GM18507 (cell line): ENCODE data around the gene RS1.

Source experiments
- DNase-seq: peaks from one replicate; pipeline ENCODE4 v3.0.0; 2011; ENCODE audit warnings: low read depth; ENCODE audit not compliant: insufficient read length; ENCODE audit errors: extremely low spot score
- FAIRE-seq: peaks from 2 replicates; lab custom pipeline; 2011; peaks lifted over from hg19 to GRCh38; lab: Jason Lieb, UNC

RS1 gene

GRCh38 chrX:18672008-18672407 lies at the start of gene RS1:
Gene RS1, minus strand, starts transcription at chrX:18672108. Its CDS starts 40 bp downstream, at chrX:18672068.
- DNase-seq: no peak
- FAIRE-seq: no peak

- FAIRE-seq: no peak
- no peak for DNase-seq
Observed at GRCh38 chrX:18719852-18720251, 47.9 kb upstream of the RS1 start.

DNA sequence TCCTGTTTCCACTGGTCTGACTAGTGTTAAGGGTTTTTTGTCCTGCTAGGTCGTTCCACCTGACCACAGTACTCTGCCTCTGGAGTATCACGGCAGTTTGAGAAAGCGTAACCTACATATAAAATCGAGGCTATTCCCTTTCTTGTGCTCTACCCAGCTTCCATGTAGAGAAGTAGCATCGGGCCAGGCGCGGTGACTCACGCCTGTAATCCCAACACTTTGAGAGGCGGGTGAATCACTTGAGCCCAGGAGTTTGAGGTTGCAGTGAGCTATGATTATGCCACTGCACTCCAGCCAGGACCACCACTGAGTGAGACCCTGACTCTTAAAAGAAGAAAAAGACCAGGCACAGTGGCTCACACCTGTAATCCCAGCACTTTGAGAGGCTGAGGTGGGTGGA lies 43.0 kb upstream of the RS1 start:
- DNase-seq: no peak
- FAIRE-seq: no peak

GRCh38 chrX:18709833-18710232 lies 37.9 kb upstream of the RS1 start:
- DNase-seq (no peak), FAIRE-seq (no peak)

DNA sequence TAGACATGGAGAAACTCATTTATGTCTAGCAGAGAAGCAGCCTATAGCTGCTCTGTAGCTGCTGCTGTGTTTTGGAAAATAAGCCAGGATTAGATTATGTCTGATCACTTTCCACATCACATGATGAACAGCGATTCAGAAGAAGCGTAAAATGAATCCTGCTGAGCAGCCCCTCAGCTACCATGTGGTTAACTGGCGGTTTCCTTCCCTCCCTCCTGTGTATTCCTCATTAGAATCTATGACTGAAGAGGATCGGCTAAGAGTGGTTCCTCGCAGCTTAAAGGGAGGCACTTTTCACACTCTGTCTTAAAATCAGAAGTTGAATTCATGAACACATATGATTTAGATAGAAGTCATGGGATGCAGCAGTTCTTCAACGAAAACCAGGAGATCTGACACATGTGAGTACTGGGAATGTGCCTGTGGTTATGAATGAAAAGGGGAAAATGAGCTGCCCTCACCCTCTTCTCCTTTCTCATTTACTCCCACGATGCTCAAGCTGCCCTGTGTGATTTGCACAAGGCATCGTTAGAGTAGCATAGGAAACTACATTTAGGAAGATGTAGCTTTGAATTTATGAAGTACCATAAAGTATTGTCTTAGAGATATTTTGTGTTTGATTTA lies 35.6 kb upstream of the RS1 start, which contains the start of gene PPEF1:
TSS of gene PPEF1 (plus strand) at position 220 of the 624 bp plus-strand sequence. CDS start at position 356, 136 bp downstream.
- DNase-seq: no peak
- FAIRE-seq: no peak

GRCh38 chrX:18702362-18703195 lies 30.7 kb upstream of the RS1 start:
- DNase-seq: no peak
- no peak for FAIRE-seq

DNA sequence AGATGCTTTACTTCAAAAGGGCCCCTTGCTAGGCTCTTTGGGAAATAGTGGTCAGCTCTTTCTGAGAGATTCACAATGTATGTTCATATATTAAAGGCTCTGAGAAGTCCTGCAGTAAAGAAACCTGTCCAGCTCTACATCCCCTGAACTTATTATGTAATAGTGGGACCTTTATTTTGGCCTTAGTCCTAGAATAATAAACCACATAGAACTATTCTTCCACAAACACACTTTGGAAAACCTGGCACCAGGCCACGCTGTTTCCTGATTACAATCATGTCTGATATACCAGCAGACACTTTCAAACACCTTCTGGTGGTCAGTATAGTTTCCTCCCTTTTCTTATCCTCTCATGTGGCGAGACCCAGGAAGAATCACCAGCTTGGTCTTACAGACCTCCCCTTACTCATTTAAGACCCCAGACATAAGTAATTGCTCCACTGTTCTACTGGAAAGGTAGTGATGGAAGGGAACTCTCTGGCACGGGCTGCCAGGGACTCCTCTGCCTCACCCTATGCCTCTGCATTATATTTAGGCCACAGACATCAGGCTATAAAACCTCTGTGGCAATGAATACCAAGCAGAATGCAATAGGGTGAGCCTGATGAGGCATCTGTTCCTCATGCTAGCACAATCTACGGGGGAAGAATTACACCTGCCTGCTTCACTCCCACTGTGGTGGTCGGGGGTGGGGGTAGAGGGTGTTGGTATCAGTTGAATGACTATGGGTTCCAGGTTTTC lies 29.9 kb upstream of the RS1 start:
- DNase-seq: no peak
- no peak for FAIRE-seq

DNA sequence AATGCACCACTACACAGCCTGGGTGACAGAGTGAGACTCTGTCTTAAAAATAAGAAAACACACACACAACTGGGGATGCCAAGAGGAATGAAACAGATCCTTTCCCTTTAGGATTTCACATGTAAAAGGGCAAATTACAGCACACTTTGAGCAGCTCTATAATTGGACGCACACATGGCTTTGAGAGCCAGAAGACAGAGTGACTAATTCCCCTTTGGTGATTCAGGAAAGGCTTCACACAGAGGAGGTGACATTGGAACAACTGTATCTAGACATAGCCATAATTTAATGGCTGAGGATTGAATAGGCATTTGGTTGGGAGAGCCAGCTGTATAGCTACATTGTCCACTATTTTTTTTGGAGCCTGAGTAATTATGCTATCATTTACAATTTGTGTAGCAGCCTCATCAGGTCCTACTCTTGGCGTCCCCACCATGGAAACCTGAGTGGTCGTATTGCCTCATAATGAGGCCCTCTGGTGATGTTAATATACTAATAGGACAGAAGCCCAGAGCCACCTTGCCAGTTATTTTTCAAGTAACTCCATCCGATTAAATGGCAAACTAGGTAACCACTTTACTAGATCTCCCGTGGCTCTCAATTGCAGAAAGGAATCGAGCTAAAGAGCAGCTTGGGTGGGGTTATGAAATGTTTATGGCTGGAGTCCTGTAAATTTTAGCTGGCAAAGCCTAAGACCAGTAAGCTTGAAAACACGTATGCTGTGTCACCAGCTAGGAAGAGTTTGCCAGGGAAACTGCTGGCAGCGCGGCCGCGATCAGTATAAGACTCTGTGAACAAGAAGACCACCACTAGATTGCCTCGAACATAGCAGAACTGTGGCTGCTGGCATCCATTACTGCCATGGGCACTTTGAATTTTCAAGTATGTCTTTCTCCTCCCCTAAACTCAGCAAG lies 27.1 kb upstream of the RS1 start:
- no peak for DNase-seq

DNA sequence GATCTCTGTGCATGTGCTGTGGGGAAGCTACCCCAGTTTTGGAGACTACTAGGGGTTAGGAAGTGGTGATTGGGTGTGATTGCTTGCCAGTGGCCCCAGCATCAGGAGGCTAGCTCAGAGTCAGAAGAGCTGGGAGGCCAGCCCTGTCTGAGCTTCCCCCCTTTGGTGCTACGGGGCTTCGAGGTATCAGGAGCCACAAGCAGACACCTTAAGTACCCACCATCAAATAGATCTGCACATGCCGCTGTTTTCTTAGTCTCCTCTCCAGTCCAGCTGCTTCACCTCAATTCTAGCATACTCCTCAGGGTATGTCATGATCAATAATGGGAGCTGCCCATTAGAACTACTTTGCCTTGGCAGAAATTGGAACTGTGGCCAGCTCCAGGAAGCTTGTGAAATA lies 24.7 kb upstream of the RS1 start:
- FAIRE-seq (no peak), DNase-seq (no peak)

More for the DNA sequence above, 27.1 kb upstream of the RS1 start:
- FAIRE-seq: no peak

- no peak for FAIRE-seq
- no peak for DNase-seq
Observed at GRCh38 chrX:18692541-18692940, 20.6 kb upstream of the RS1 start.

DNA sequence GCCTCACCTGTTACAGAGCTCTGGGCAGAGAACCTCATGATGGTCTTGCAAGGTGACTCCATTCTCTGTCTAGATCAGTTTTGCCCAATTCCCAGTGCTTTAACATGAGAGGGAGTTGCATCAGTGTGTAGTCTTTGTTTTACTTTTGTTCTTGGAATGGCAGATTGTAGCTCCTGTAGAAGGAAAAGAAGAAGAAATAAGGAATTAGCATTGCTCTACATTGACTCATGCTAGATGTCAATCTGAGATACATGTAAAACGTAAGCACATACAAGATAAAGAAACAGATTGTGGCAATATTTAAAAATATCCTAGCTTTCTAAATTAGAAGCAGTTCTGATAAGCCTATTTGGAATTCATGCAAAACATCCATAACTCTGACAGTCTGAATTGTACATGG lies 19.5 kb upstream of the RS1 start:
- DNase-seq (no peak), FAIRE-seq (no peak)

DNA sequence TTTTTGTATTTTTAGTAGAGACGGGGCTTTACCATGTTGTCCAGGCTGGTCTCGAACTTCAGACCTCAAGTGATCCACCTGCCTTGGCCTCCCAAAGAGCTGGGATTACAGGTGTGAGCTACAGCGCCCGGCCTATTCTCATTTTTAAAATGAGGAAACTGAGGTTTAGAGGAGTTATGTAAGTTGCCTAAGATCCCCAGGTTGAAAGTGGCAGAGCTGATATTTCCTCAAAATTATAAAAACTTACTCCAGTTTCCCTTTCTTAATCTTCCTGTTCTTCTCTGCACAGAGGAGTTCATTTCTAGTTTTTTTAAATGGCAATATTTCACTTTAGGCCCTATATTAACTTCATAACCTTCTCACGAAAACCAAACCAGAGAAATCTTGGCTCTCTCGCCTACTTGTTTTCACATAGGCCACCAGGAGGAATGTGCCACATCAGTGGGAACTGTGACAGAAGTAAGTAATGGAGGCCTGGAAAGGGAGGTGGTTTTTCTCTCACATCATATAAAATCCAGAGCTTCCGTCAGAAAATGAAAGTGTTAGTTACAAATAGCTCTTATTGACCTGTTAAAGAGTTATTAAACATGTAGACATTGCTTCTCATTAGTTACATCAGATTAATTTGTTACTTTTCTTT lies 16.1 kb upstream of the RS1 start:
- FAIRE-seq (no peak), DNase-seq (no peak)

DNA sequence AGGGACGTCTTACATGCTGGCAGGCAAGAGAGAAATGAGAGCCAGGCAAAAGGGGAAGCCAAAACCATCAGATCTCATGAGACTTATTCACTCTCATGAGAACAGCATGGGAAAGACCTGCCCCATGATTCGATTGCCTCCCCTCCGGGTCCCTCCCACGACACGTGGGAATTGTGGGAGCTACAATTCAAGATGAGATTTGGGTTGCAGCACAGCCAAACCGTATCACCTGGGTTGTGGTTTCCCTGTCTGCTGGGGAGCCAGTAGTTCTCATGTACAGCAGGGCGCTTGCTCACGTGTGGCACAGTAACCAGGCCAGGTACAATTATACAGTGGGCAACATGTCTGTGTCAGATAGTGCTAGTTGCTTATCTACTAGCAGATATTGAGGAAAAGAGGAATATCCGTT lies 11.1 kb upstream of the RS1 start:
- FAIRE-seq (no peak), DNase-seq (no peak)

GRCh38 chrX:18681996-18682395 lies 10.1 kb upstream of the RS1 start:
- FAIRE-seq: no peak
- DNase-seq: no peak

GRCh38 chrX:18677161-18677869 lies 5.4 kb upstream of the RS1 start:
- no peak for FAIRE-seq
- DNase-seq: no peak

DNA sequence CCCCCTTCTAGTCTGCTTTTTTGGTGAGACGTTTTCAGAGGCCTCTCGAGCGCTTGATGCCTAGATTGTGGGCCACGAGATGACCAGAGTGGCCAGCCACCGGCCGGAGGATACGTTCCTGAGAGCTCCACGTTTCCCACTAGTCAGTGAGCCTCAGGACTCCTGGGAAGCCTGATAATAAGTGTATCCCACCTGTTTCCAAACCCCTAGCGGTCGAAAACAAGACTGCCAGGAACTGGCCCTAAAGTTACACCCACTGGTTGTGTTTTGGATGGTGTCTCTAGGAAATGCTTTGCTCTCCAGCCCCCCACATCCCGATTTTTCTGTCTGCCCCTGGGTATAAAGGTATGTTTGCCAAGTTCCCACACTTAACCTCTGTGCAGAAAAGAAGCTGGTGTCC lies 4.6 kb upstream of the RS1 start:
- no peak for DNase-seq
- FAIRE-seq: no peak

GRCh38 chrX:18676050-18676449 lies 4.1 kb upstream of the RS1 start:
- FAIRE-seq (no peak), DNase-seq (no peak)
